ENCODE results near the gene PCDHGA1.

Gene PCDHGA1

DNA sequence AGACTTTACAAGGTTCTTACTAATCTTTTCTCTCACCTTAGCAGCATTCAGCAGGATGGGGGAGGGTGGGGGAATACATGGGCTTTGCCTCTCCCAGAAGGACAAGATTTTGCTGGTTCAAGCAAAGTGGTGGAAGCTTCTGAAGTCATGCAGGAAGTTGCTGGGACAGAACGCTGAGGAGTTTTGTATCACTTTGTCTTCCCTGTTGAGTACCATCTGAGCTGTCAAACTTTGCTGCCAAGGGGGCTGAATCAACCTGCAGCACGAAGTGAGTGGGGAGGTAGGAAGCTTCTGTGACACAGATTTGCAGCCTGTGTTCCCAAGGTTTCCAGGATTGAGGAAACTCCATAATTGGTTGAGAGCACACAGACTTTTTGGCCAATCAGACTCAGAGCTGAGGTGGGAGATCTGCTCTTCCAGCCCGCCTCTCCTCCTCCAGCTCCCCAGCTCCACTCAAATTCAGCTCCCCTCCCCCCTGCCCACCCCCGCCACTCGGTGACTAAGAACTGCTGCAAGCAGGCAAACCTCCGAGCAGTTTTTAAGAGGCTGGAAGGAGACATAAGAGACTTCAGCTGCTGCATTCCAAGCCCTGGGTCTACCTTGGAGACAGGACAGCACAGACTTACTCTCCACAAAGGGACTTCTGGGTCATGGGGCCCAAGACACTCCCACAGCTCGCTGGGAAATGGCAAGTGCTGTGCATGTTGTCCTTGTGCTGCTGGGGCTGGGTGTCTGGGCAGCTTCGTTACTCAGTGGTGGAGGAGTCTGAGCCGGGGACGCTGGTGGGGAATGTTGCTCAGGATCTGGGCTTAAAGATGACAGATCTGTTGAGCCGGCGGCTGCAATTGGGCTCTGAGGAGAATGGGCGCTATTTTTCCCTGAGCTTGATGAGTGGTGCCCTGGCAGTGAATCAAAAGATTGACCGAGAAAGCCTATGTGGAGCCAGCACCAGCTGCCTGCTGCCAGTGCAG lies 158.6 kb downstream of the PCDHGA1 start, which contains the start of gene PCDHGC5:
Gene PCDHGC5 (plus strand): TSS at position 491 of the 971 bp plus-strand sequence. CDS start 160 bp downstream, at position 651.
- TF ChIP-seq HOXA7 (CRISPR knock-in tag; IDR thresholded peaks at IDR 0.05; ENCODE audit: borderline replicate concordance): no peak
- TF ChIP-seq TRIM28 (IDR thresholded peaks at IDR 0.05; ENCODE audit: borderline replicate concordance, low read length): no peak
- TF ChIP-seq ZNF311 (tag by site-specific recombination; IDR thresholded peaks at IDR 0.05; ENCODE audit: borderline replicate concordance): no peak
- TF ChIP-seq ZNF157 (tag by site-specific recombination; IDR thresholded peaks at IDR 0.05): no peak
- TF ChIP-seq, protein P1, sequence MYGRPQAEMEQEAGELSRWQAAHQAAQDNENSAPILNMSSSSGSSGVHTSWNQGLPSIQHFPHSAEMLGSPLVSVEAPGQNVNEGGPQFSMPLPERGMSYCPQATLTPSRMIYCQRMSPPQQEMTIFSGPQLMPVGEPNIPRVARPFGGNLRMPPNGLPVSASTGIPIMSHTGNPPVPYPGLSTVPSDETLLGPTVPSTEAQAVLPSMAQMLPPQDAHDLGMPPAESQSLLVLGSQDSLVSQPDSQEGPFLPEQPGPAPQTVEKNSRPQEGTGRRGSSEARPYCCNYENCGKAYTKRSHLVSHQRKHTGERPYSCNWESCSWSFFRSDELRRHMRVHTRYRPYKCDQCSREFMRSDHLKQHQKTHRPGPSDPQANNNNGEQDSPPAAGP (tag by site-specific recombination; IDR thresholded peaks at IDR 0.05): no peak
- TF ChIP-seq, protein P2, sequence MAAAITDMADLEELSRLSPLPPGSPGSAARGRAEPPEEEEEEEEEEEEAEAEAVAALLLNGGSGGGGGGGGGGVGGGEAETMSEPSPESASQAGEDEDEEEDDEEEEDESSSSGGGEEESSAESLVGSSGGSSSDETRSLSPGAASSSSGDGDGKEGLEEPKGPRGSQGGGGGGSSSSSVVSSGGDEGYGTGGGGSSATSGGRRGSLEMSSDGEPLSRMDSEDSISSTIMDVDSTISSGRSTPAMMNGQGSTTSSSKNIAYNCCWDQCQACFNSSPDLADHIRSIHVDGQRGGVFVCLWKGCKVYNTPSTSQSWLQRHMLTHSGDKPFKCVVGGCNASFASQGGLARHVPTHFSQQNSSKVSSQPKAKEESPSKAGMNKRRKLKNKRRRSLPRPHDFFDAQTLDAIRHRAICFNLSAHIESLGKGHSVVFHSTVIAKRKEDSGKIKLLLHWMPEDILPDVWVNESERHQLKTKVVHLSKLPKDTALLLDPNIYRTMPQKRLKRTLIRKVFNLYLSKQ (tag by site-specific recombination; IDR thresholded peaks at IDR 0.05; ENCODE audit: borderline replicate concordance): no peak
- TF ChIP-seq SP7 (tag by site-specific recombination; IDR thresholded peaks at IDR 0.05): no peak
- TF ChIP-seq, protein P3, sequence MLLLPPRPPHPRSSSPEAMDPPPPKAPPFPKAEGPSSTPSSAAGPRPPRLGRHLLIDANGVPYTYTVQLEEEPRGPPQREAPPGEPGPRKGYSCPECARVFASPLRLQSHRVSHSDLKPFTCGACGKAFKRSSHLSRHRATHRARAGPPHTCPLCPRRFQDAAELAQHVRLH (tag by site-specific recombination; IDR thresholded peaks at IDR 0.05): no peak
- Histone ChIP-seq H3K4me1 (ENCODE audit: control insufficient read depth, insufficient read depth, low read length) (peaks cover 6% of the 10 kb centered on the region), H3K36me3 (ENCODE audit: control insufficient read depth in 2 of 2, insufficient read depth in 1 of 2, low read length in 2 of 2) (no peaks in the 10 kb centered on the region), H3K27ac (ENCODE audit: extremely low read depth, low read depth, low read length) (no peak within 1 kb of the TSS), H3K4me3 (ENCODE audit: low read depth, low read length) (no peak within 1 kb of the TSS), H3K9me3 (ENCODE audit: control insufficient read depth, insufficient read depth, low read depth, low read length) (no peaks in the 10 kb centered on the region)
- ChIA-PET POLR2A (interaction anchor here (0.6 to 1.7 kb wide), 3 partner anchors 10 to 40 kb away, joined by 3 read pairs; no protein-coding TSS in a partner anchor), CTCF (interaction anchor here (0.7 to 1.4 kb wide), 3 partner anchors 25 to 68 kb away, joined by 3 to 6 read pairs (median 5); partner anchors contain the start of gene PCDHGA11)

DNA sequence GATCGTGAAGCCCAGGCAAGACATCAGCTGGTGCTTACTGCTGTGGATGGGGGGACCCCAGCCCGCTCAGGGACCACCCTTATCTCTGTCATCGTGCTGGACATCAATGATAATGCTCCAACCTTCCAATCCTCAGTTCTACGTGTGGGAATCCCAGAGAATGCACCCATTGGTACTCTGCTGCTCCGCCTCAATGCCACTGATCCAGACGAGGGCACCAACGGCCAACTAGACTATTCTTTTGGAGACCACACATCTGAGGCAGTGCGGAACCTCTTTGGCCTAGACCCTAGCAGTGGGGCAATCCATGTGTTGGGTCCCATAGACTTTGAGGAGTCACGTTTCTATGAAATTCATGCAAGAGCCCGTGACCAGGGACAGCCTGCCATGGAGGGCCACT lies 159.5 kb downstream of the PCDHGA1 start:
- H3K4me3 ChIP-seq (ENCODE audit: low read depth, low read length): no peak overlapping the region
- CTCF ChIA-PET: interaction anchor here (0.9 to 1.4 kb wide), 2 partner anchors 24 to 69 kb away, joined by 3 to 6 read pairs; partner anchors contain the start of gene PCDHGA11
- TF ChIP-seq ZNF221 (tag by site-specific recombination; IDR thresholded peaks at IDR 0.05; ENCODE audit: borderline replicate concordance) (no peak), ZNF791 (tag by site-specific recombination; IDR thresholded peaks at IDR 0.05) (no peak), ZNF514 (tag by site-specific recombination; IDR thresholded peaks at IDR 0.05) (no peak)
- H3K27ac ChIP-seq (ENCODE audit: extremely low read depth, low read depth, low read length): no peak overlapping the region
- no peaks in the 10 kb centered on the region for H3K9me3 ChIP-seq (ENCODE audit: control insufficient read depth, insufficient read depth, low read depth, low read length)
- POLR2A ChIA-PET: interaction anchor here (0.8 to 1.7 kb wide), 2 partner anchors 9 to 13 kb away, joined by 3 read pairs; no protein-coding TSS in a partner anchor
- no peaks in the 10 kb centered on the region for H3K36me3 ChIP-seq (ENCODE audit: control insufficient read depth in 2 of 2, insufficient read depth in 1 of 2, low read length in 2 of 2)
- no peaks in the 10 kb centered on the region for H3K4me1 ChIP-seq (ENCODE audit: control insufficient read depth, insufficient read depth, low read length)

DNA sequence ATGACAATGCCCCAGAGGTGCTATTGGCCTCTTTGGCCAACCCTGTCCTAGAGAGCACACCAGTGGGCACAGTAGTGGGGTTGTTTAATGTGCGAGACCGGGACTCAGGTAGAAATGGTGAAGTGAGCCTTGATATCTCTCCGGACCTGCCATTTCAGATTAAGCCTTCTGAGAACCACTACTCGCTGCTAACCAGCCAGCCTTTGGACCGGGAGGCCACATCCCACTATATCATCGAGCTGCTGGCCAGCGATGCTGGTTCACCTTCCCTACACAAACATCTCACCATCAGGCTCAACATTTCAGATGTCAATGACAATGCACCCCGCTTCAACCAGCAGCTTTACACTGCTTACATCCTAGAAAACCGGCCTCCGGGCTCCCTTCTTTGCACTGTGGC lies 160.0 kb downstream of the PCDHGA1 start:
- Histone ChIP-seq H3K27ac (ENCODE audit: extremely low read depth, low read depth, low read length) (no peak overlapping the region), H3K36me3 (ENCODE audit: control insufficient read depth in 2 of 2, insufficient read depth in 1 of 2, low read length in 2 of 2) (no peaks in the 10 kb centered on the region), H3K4me3 (ENCODE audit: low read depth, low read length) (no peak overlapping the region), H3K4me1 (ENCODE audit: control insufficient read depth, insufficient read depth, low read length) (no peaks in the 10 kb centered on the region), H3K9me3 (ENCODE audit: control insufficient read depth, insufficient read depth, low read depth, low read length) (no peaks in the 10 kb centered on the region)
- POLR2A ChIA-PET: no interaction called here
- CTCF ChIA-PET: no interaction called here
- TF ChIP-seq ZSCAN16 (tag by site-specific recombination; IDR thresholded peaks at IDR 0.05) (no peak), RBAK (tag by site-specific recombination; IDR thresholded peaks at IDR 0.05) (no peak), ZNF354C (tag by site-specific recombination; IDR thresholded peaks at IDR 0.05; ENCODE audit: borderline replicate concordance, low read depth) (no peak), SP2 (tag by site-specific recombination; IDR thresholded peaks at IDR 0.05) (no peak), HOXA7 (CRISPR knock-in tag; IDR thresholded peaks at IDR 0.05; ENCODE audit: borderline replicate concordance) (no peak), ZNF624 (tag by site-specific recombination; IDR thresholded peaks at IDR 0.05) (no peak), ZNF654 (tag by site-specific recombination; IDR thresholded peaks at IDR 0.05; ENCODE audit: low read depth) (no peak), ZNF157 (tag by site-specific recombination; IDR thresholded peaks at IDR 0.05) (no peak), ZIC2 (tag by site-specific recombination; IDR thresholded peaks at IDR 0.05) (no peak), ZNF114 (tag by site-specific recombination; IDR thresholded peaks at IDR 0.05) (no peak), ZNF132 (tag by site-specific recombination; IDR thresholded peaks at IDR 0.05; ENCODE audit: borderline replicate concordance) (no peak)
- TF ChIP-seq, protein P4, sequence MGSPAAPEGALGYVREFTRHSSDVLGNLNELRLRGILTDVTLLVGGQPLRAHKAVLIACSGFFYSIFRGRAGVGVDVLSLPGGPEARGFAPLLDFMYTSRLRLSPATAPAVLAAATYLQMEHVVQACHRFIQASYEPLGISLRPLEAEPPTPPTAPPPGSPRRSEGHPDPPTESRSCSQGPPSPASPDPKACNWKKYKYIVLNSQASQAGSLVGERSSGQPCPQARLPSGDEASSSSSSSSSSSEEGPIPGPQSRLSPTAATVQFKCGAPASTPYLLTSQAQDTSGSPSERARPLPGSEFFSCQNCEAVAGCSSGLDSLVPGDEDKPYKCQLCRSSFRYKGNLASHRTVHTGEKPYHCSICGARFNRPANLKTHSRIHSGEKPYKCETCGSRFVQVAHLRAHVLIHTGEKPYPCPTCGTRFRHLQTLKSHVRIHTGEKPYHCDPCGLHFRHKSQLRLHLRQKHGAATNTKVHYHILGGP (tag by site-specific recombination; IDR thresholded peaks at IDR 0.05): no peak
- TF ChIP-seq, protein P5, sequence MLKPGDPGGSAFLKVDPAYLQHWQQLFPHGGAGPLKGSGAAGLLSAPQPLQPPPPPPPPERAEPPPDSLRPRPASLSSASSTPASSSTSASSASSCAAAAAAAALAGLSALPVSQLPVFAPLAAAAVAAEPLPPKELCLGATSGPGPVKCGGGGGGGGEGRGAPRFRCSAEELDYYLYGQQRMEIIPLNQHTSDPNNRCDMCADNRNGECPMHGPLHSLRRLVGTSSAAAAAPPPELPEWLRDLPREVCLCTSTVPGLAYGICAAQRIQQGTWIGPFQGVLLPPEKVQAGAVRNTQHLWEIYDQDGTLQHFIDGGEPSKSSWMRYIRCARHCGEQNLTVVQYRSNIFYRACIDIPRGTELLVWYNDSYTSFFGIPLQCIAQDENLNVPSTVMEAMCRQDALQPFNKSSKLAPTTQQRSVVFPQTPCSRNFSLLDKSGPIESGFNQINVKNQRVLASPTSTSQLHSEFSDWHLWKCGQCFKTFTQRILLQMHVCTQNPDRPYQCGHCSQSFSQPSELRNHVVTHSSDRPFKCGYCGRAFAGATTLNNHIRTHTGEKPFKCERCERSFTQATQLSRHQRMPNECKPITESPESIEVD (tag by site-specific recombination; IDR thresholded peaks at IDR 0.05): no peak
